ENCODE measurements around the gene NR1I3.

The NR1I3 gene

GRCh38 chr1:161196111-161196510 is 41.9 kb downstream of the NR1I3 start:
- no peaks in the 10 kb centered on the region for H3K27me3 ChIP-seq (ENCODE audit: control insufficient read depth, insufficient read depth, low read length, poor library complexity, severe bottlenecking)
- H3K27ac ChIP-seq (ENCODE audit: insufficient read depth, low read depth, low read length, poor library complexity, severe bottlenecking): no peak overlapping the region
- H3K9me3 ChIP-seq (ENCODE audit: control insufficient read depth, low read length): no peaks in the 10 kb centered on the region
- peaks cover 48% of the 10 kb centered on the region for H3K4me1 ChIP-seq (ENCODE audit: control insufficient read depth, insufficient read depth, low read length)
- WGBS, 2 experiments: 96 to 97% methylated on average over 7 of the region's 7 CpGs
- H3K36me3 ChIP-seq (ENCODE audit: control insufficient read depth, insufficient read depth, low read length): no peaks in the 10 kb centered on the region
- H3K4me3 ChIP-seq (ENCODE audit: insufficient read depth, low read depth, low read length): no peak overlapping the region

DNA sequence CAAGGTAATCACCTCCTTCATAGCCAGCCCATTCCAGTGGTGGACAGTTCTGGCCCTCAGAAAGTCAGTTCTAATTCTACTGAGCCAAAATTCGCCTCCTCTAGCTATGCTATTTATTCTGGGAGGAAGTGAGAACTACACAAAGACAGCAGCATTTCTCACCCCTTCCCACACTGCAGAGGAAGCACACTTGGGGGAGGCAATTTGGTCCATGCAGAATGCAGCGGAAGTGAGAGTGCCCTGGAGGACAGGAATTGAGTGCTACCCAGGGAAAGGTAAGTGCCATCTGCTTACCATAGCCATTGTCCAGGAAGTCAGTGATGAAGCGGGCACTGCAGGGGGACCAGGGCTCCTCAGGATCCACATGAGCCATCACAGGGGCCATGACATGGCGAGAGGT is 42.8 kb downstream of the NR1I3 start:
- no peaks in the 10 kb centered on the region for H3K27me3 ChIP-seq (ENCODE audit: control insufficient read depth, insufficient read depth, low read length, poor library complexity, severe bottlenecking)
- WGBS, 2 experiments: 90 to 94% methylated on average over 4 of the region's 4 CpGs
- no peak overlapping the region for H3K4me3 ChIP-seq (ENCODE audit: insufficient read depth, low read depth, low read length)

GRCh38 chr1:161193561-161194235 is 44.3 kb downstream of the NR1I3 start:
- Histone ChIP-seq H3K27me3 (ENCODE audit: control insufficient read depth, insufficient read depth, low read length, poor library complexity, severe bottlenecking) (no peaks in the 10 kb centered on the region), H3K9me3 (ENCODE audit: control insufficient read depth, low read length) (no peaks in the 10 kb centered on the region), H3K27ac (ENCODE audit: insufficient read depth, low read depth, low read length, poor library complexity, severe bottlenecking) (no peak overlapping the region), H3K4me3 (ENCODE audit: insufficient read depth, low read depth, low read length) (no peak overlapping the region), H3K4me1 (ENCODE audit: control insufficient read depth, insufficient read depth, low read length) (peaks cover 24% of the 10 kb centered on the region), H3K36me3 (ENCODE audit: control insufficient read depth, insufficient read depth, low read length) (no peaks in the 10 kb centered on the region)
- 94 to 95% methylated on average over 21 of the region's 21 CpGs for WGBS, 2 experiments

More for the DNA sequence above, 42.8 kb downstream of the NR1I3 start:
- Histone ChIP-seq H3K9me3 (ENCODE audit: control insufficient read depth, low read length) (no peaks in the 10 kb centered on the region), H3K4me1 (ENCODE audit: control insufficient read depth, insufficient read depth, low read length) (peaks cover 39% of the 10 kb centered on the region), H3K36me3 (ENCODE audit: control insufficient read depth, insufficient read depth, low read length) (no peaks in the 10 kb centered on the region), H3K27ac (ENCODE audit: insufficient read depth, low read depth, low read length, poor library complexity, severe bottlenecking) (no peak overlapping the region)

GRCh38 chr1:161192476-161193465 is 45.2 kb downstream of the NR1I3 start:
- Histone ChIP-seq H3K4me3 (ENCODE audit: insufficient read depth, low read depth, low read length) (no peak overlapping the region), H3K27ac (ENCODE audit: insufficient read depth, low read depth, low read length, poor library complexity, severe bottlenecking) (no peak overlapping the region), H3K27me3 (ENCODE audit: control insufficient read depth, insufficient read depth, low read length, poor library complexity, severe bottlenecking) (no peaks in the 10 kb centered on the region), H3K9me3 (ENCODE audit: control insufficient read depth, low read length) (no peaks in the 10 kb centered on the region), H3K4me1 (ENCODE audit: control insufficient read depth, insufficient read depth, low read length) (peaks cover 15% of the 10 kb centered on the region), H3K36me3 (ENCODE audit: control insufficient read depth, insufficient read depth, low read length) (no peaks in the 10 kb centered on the region)
- WGBS, 2 experiments: 71 to 74% methylated on average over 15 of the region's 15 CpGs

- H3K36me3 ChIP-seq (ENCODE audit: control insufficient read depth, insufficient read depth, low read length): no peaks in the 10 kb centered on the region
- H3K4me1 ChIP-seq (ENCODE audit: control insufficient read depth, insufficient read depth, low read length): peaks cover 8% of the 10 kb centered on the region
- H3K27me3 ChIP-seq (ENCODE audit: control insufficient read depth, insufficient read depth, low read length, poor library complexity, severe bottlenecking): no peaks in the 10 kb centered on the region
- no peaks in the 10 kb centered on the region for H3K9me3 ChIP-seq (ENCODE audit: control insufficient read depth, low read length)
- WGBS, 2 experiments: 92% methylated on average over 7 to 8 of the region's 8 CpGs
- H3K27ac ChIP-seq (ENCODE audit: insufficient read depth, low read depth, low read length, poor library complexity, severe bottlenecking): no peak overlapping the region
- no peak overlapping the region for H3K4me3 ChIP-seq (ENCODE audit: insufficient read depth, low read depth, low read length)
These were observed 46.0 kb downstream of the NR1I3 start for GRCh38 chr1:161191971-161192370.

GRCh38 chr1:161190962-161191521 is 47.0 kb downstream of the NR1I3 start:
- Histone ChIP-seq H3K27ac (ENCODE audit: insufficient read depth, low read depth, low read length, poor library complexity, severe bottlenecking) (no peak overlapping the region), H3K4me3 (ENCODE audit: insufficient read depth, low read depth, low read length) (no peak overlapping the region), H3K4me1 (ENCODE audit: control insufficient read depth, insufficient read depth, low read length) (no peaks in the 10 kb centered on the region), H3K9me3 (ENCODE audit: control insufficient read depth, low read length) (no peaks in the 10 kb centered on the region), H3K36me3 (ENCODE audit: control insufficient read depth, insufficient read depth, low read length) (no peaks in the 10 kb centered on the region), H3K27me3 (ENCODE audit: control insufficient read depth, insufficient read depth, low read length, poor library complexity, severe bottlenecking) (no peaks in the 10 kb centered on the region)
- WGBS, 2 experiments: 88% methylated on average over 22 of the region's 22 CpGs

DNA sequence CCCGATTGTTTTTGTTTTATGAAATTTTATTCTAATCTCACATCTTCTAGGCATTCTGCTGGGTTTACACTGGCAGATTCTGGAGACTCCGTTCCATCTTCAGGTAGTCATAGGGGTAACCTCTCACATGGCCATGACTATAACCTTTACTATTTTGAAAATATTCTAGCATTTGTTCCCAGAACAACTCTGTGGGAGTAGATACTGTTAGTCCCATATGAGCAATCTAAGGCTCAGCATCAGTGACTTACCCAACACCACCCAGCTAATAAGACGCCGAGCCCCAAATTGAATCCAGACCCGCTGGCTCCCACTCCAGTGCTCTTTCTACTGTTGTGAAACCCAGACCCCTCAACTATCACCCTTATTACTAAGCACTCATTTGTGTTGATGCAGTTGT is 49.0 kb downstream of the NR1I3 start:
- Histone ChIP-seq H3K36me3 (ENCODE audit: control insufficient read depth, insufficient read depth, low read length) (no peaks in the 10 kb centered on the region), H3K4me1 (ENCODE audit: control insufficient read depth, insufficient read depth, low read length) (no peaks in the 10 kb centered on the region), H3K27ac (ENCODE audit: insufficient read depth, low read depth, low read length, poor library complexity, severe bottlenecking) (no peak overlapping the region), H3K27me3 (ENCODE audit: control insufficient read depth, insufficient read depth, low read length, poor library complexity, severe bottlenecking) (no peaks in the 10 kb centered on the region), H3K4me3 (ENCODE audit: insufficient read depth, low read depth, low read length) (no peak overlapping the region), H3K9me3 (ENCODE audit: control insufficient read depth, low read length) (no peaks in the 10 kb centered on the region)
- WGBS, 2 experiments: 87 to 91% methylated on average over 5 of the region's 5 CpGs

DNA sequence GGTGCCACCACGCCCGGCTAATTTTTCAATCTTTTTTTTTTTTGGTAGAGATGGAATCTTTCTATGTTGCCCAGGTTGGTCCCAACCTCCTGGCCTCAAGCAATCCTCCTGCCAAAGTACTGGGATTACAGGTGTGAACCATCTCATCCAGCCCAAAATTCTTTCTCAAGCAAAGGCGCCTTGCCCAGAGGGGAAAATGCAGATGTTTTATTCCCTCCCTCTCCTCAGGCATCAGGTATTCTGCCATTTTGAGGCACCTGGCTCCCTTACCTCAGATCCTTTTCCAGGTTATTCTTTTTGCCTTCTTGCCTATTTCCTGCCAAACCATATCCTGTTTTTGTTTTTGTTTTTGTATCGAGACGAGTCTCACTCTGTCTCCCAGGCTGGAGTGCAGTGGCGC is 49.6 kb downstream of the NR1I3 start:
- 94% methylated on average over 6 of the region's 6 CpGs for WGBS, 2 experiments
- no peaks in the 10 kb centered on the region for H3K36me3 ChIP-seq (ENCODE audit: control insufficient read depth, insufficient read depth, low read length)

DNA sequence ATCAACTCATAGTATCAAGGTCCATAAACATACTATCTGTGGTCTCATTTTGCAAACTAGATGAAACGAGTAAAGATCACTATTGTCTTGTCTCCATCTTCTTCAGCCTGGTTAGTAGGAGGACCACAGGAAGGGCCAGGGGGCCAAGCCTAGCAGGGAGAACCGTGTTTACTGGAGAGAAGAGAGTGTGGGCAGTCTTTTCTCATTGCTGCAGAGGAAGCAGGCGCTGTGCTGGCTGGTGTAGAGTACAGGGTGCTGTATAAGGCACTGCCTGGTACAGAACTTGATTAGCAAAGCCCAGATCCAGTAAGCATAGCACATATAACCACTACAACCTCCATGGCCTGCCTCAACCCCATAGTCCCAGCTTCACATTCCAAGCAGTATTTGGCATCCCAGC is 50.7 kb downstream of the NR1I3 start:
- no peaks in the 10 kb centered on the region for H3K27me3 ChIP-seq (ENCODE audit: control insufficient read depth, insufficient read depth, low read length, poor library complexity, severe bottlenecking)
- no peaks in the 10 kb centered on the region for H3K9me3 ChIP-seq (ENCODE audit: control insufficient read depth, low read length)
- no peaks in the 10 kb centered on the region for H3K36me3 ChIP-seq (ENCODE audit: control insufficient read depth, insufficient read depth, low read length)
- no peak overlapping the region for H3K4me3 ChIP-seq (ENCODE audit: insufficient read depth, low read depth, low read length)
- 92 to 93% methylated on average over 3 of the region's 3 CpGs for WGBS, 2 experiments
- no peaks in the 10 kb centered on the region for H3K4me1 ChIP-seq (ENCODE audit: control insufficient read depth, insufficient read depth, low read length)
- no peak overlapping the region for H3K27ac ChIP-seq (ENCODE audit: insufficient read depth, low read depth, low read length, poor library complexity, severe bottlenecking)

More for the DNA sequence above, 49.6 kb downstream of the NR1I3 start:
- Histone ChIP-seq H3K27ac (ENCODE audit: insufficient read depth, low read depth, low read length, poor library complexity, severe bottlenecking) (no peak overlapping the region), H3K9me3 (ENCODE audit: control insufficient read depth, low read length) (no peaks in the 10 kb centered on the region), H3K4me3 (ENCODE audit: insufficient read depth, low read depth, low read length) (no peak overlapping the region), H3K4me1 (ENCODE audit: control insufficient read depth, insufficient read depth, low read length) (no peaks in the 10 kb centered on the region), H3K27me3 (ENCODE audit: control insufficient read depth, insufficient read depth, low read length, poor library complexity, severe bottlenecking) (no peaks in the 10 kb centered on the region)

DNA sequence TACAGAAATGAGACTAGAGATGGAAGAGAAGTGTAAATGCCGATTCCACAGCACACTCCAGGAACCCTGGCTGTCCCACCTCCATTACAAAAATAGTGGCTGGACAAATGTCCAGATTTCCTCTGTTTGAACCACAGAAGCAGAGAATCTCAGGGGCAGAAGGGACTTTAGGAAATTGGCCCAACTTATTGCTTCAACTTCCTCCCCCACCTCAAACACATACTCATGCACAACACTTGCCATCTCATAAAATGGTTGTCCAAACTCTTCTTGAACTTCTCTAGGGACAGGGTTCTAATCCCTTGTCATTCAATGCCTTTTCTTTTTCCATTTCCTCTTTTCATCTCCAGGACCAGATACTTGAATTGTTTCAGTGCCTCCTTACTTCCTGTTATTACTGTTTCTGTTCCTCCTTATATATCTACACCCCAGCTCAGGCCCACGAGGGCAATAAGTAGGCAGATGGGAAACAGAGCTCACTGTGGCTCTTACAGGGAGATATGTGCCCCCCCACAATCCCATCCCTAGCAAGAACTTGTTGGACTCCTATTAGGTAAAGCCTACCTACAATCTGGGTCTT is 52.2 kb downstream of the NR1I3 start:
- H3K9me3 ChIP-seq (ENCODE audit: control insufficient read depth, low read length): no peaks in the 10 kb centered on the region
- H3K4me1 ChIP-seq (ENCODE audit: control insufficient read depth, insufficient read depth, low read length): no peaks in the 10 kb centered on the region
- no peaks in the 10 kb centered on the region for H3K27me3 ChIP-seq (ENCODE audit: control insufficient read depth, insufficient read depth, low read length, poor library complexity, severe bottlenecking)
- no peak overlapping the region for H3K27ac ChIP-seq (ENCODE audit: insufficient read depth, low read depth, low read length, poor library complexity, severe bottlenecking)
- no peaks in the 10 kb centered on the region for H3K36me3 ChIP-seq (ENCODE audit: control insufficient read depth, insufficient read depth, low read length)
- WGBS, 2 experiments: 90 to 100% methylated on average over 2 of the region's 2 CpGs
- no peak overlapping the region for H3K4me3 ChIP-seq (ENCODE audit: insufficient read depth, low read depth, low read length)

Measured in ectodermal cell (in vitro differentiated cells).